ENCODE results near the gene CENPF. TPM values are rescaled to one million over a fixed set of nuclear protein-coding genes. Genes with fewer than 3 reads are reported as not detected.

Gene CENPF
- total and polyA plus RNA-seq, 9 of the 15 experiments (the other 6 are each of a cell fraction or from before 2014, with no cell fraction given), result 50.6 to 180 (median 98.3) TPM

- Histone ChIP-seq H3K27ac (ENCODE audit: extremely low read depth, low read depth, low read length) (no peak overlapping the region), H4K20me1 (replicated peaks; ENCODE audit: control insufficient read depth, insufficient read depth, low read length) (no peaks in the 10 kb centered on the region), H3K9me1 (ENCODE audit: control insufficient read depth, insufficient read depth, low read length) (no peaks in the 10 kb centered on the region), H2AFZ (ENCODE audit: low read depth, low read length) (no peak overlapping the region), H3K4me1 (replicated peaks in 1 of 2; ENCODE audit: control insufficient read depth in 2 of 2, insufficient read depth in 2 of 2, low read length in 2 of 2) (no peaks in the 10 kb centered on the region), H3K36me3 (ENCODE audit: control insufficient read depth, insufficient read depth, low read length) (no peaks in the 10 kb centered on the region), H3K4me2 (ENCODE audit: insufficient read depth, low read length) (no peak overlapping the region), H3K9ac (ENCODE audit: insufficient read depth in 1 of 2, low read depth in 2 of 2, low read length in 2 of 2) (no peak overlapping the region), H3K27me3 (ENCODE audit: control insufficient read depth in 2 of 2, insufficient read depth in 2 of 2, low read length in 2 of 2) (peaks cover 2 to 8% of the 10 kb centered on the region in 2 experiments; a peak in 2 of 5 replicates), H3K79me2 (ENCODE audit: control insufficient read depth, insufficient read depth, low read length) (no peaks in the 10 kb centered on the region), H3K4me3 (no peak overlapping the region), H3K9me3 (replicated peaks; ENCODE audit: control insufficient read depth, insufficient read depth, low read depth, low read length) (no peaks in the 10 kb centered on the region)
- BruUV-seq (replicated peaks), result no TSS peak
- DNase-seq (ENCODE audit: extremely low read depth in 1 of 4, low spot score in 3 of 4) (no peak), ATAC-seq (no peak), FAIRE-seq (no peak)
- under 1% methylated on average over 6 of the region's 6 CpGs for WGBS (ENCODE audit: insufficient coverage, low coverage, missing lambda C conversion rate)
- ChIA-PET POLR2A (interaction anchor here (0.6 kb wide), 1 partner anchor 83 kb away, joined by 3 read pairs; no protein-coding TSS in a partner anchor), CTCF (ENCODE audit: low intra/inter-chr PET ratio) (no interaction called here)
- intact Hi-C loops (cut with micrococcal nuclease), result loop anchor here (10.0 kb wide), 1 partner anchor 318 kb away; no protein-coding TSS in a partner anchor
- in situ Hi-C loops (cut with MboI), result no loop called here
- no peak for TF ChIP-seq DEAF1 (CRISPR knock-in tag; IDR thresholded peaks at IDR 0.05)
- no peak for TF ChIP-seq GTF3C2 (IDR thresholded peaks at IDR 0.05; ENCODE audit: borderline replicate concordance, extremely low read depth, insufficient read length)
- TF ChIP-seq CCNT2 (IDR thresholded peaks at IDR 0.05; ENCODE audit: borderline replicate concordance, extremely low read depth, insufficient read length, low read depth, low read length), result no peak
- no peak for TF ChIP-seq SETDB1 (IDR thresholded peaks at IDR 0.05; ENCODE audit: low read length)
- no peak for TF ChIP-seq EP300 (IDR thresholded peaks at IDR 0.05; ENCODE audit: low read length)
- TF ChIP-seq ZNF174 (CRISPR knock-in tag; IDR thresholded peaks at IDR 0.05), result no peak
- TF ChIP-seq MCM3 (IDR thresholded peaks at IDR 0.05), result no peak
- no peak for TF ChIP-seq NFATC3 (IDR thresholded peaks at IDR 0.05)
- TF ChIP-seq PHB (CRISPR knock-in tag; IDR thresholded peaks at IDR 0.05), result no peak
- no peak for TF ChIP-seq ZNF696 (CRISPR knock-in tag; conservative IDR thresholded peaks at IDR 0.05)
- TF ChIP-seq BRF2 (IDR thresholded peaks at IDR 0.05; ENCODE audit: borderline replicate concordance, insufficient read depth, insufficient read length), result no peak
- TF ChIP-seq AFF4 (CRISPR knock-in tag; IDR thresholded peaks at IDR 0.05), result no peak
- TF ChIP-seq BHLHE40 (IDR thresholded peaks at IDR 0.05; ENCODE audit: low read length), result no peak
Observed at GRCh38 chr1:214583113-214583512, 19.9 kb upstream of the CENPF start.
